K562 (cell line): ENCODE data around the gene CEBPZ. TPM values are rescaled to one million over a fixed set of nuclear protein-coding genes. Genes with fewer than 3 reads are reported as not detected.

ENCODE experiments used
- ATAC-seq: fragments of 200-7000 bp; cut with Tn5 transposase; 3 replicates; pipeline ENCODE4 v1.9.1; 2020; ENCODE audit warnings: moderate library complexity
- BruUV-seq: library from RNA; stranded (reverse); fragments of 400-500 nt; replicated peaks from 2 replicates; lab custom pipeline; 2021; lab: Mats Ljungman, UMichigan
- CTCF ChIA-PET: fragments of 300-600 bp; formaldehyde crosslinking; extraction: SDS; loops from one replicate; lab custom pipeline; 2021; ENCODE audit warnings: low intra/inter-chr PET ratio; lab: Yijun Ruan, JAX
- POLR2A ChIA-PET: fragments of 300-600, 350-650 bp; sonication (Branson Sonifier 250); formaldehyde crosslinking; extraction: SDS; loops from one replicate; lab custom pipeline; 2021; ENCODE audit warnings: antibody characterized with exemption, inconsistent platforms; lab: Yijun Ruan, JAX
- DNase-seq, 4 experiments: peaks; one replicate each; pipeline versions ENCODE4 v3.0.0 to v3.0.0-alpha.2; 2011 to 2018; ENCODE audit warnings: low spot score in 3 of 4, mixed read lengths in 3 of 4; ENCODE audit errors: extremely low read depth in 1 of 4
- FAIRE-seq: peaks from 2 replicates; lab custom pipeline; 2011; peaks lifted over from hg19 to GRCh38; lab: Jason Lieb, UNC
- H2AFZ ChIP-seq: 2 replicates; pipeline ENCODE4 v1.6.0; 2011; ENCODE audit warnings: low read depth, low read length, control low read depth, inconsistent platforms
- H3K27ac ChIP-seq: fragments of 200-600 bp; 3 replicates; pipeline ENCODE4 v1.8.0; 2011; ENCODE audit warnings: low read depth, mild to moderate bottlenecking, control low read depth, inconsistent platforms, low read length, moderate library complexity, mixed read lengths; ENCODE audit errors: extremely low read depth
- H3K27me3 ChIP-seq, 2 experiments: fragments of 300-600 bp in 1 of 2; 2 replicates in 1 of 2; 3 replicates in 1 of 2; pipeline versions ENCODE4 v1.6.0 to v1.8.0; 2011; ENCODE audit warnings: inconsistent platforms in 2 of 2, low read length in 2 of 2, mild to moderate bottlenecking in 1 of 2, mixed read lengths in 1 of 2, moderate library complexity in 1 of 2; ENCODE audit not compliant: control insufficient read depth in 2 of 2, insufficient read depth in 2 of 2
- H3K36me3 ChIP-seq: fragments of 300-600 bp; 3 replicates; pipeline ENCODE4 v1.8.0; 2011; ENCODE audit warnings: mild to moderate bottlenecking, low read length, inconsistent platforms; ENCODE audit not compliant: control insufficient read depth, insufficient read depth
- H3K4me1 ChIP-seq, 2 experiments: fragments of 200-600 bp in 1 of 2; replicated peaks in 1 of 2; 2 replicates in 1 of 2; 3 replicates in 1 of 2; pipeline versions ENCODE4 v1.5.1 to v1.8.0; 2011; ENCODE audit warnings: inconsistent platforms in 2 of 2, low read length in 2 of 2, mild to moderate bottlenecking in 1 of 2, mixed read lengths in 1 of 2, moderate library complexity in 1 of 2; ENCODE audit not compliant: control insufficient read depth in 2 of 2, insufficient read depth in 2 of 2
- H3K4me2 ChIP-seq: 2 replicates; pipeline ENCODE4 v1.6.1; 2011; ENCODE audit warnings: low read length, control low read depth, inconsistent platforms, mixed read lengths; ENCODE audit not compliant: insufficient read depth
- H3K4me3 ChIP-seq: fragments of 200-600 bp; sonication (generic), shearing (Covaris generic); 2 replicates; pipeline ENCODE4 v1.5.1; 2016; ENCODE audit warnings: control low read depth, inconsistent platforms
- H3K79me2 ChIP-seq: fragments of 200-600 bp; 3 replicates; pipeline ENCODE4 v1.8.0; 2011; ENCODE audit warnings: low read length, inconsistent platforms; ENCODE audit not compliant: control insufficient read depth, insufficient read depth
- H3K9ac ChIP-seq, 2 experiments: 2 replicates each; pipeline versions ENCODE4 v1.6.0 to v1.6.1; 2011; ENCODE audit warnings: low read depth in 2 of 2, low read length in 2 of 2, control low read depth in 1 of 2, inconsistent platforms in 1 of 2, mild to moderate bottlenecking in 1 of 2, mixed read lengths in 1 of 2; ENCODE audit not compliant: insufficient read depth in 1 of 2
- H3K9me1 ChIP-seq: one replicate; pipeline ENCODE4 v1.6.0; 2011; ENCODE audit warnings: inconsistent platforms, mild to moderate bottlenecking, low read length, moderate library complexity; ENCODE audit not compliant: control insufficient read depth, insufficient read depth
- H3K9me3 ChIP-seq: replicated peaks from 2 replicates; pipeline ENCODE4 v1.5.1; 2011; ENCODE audit warnings: low read depth, low read length, inconsistent platforms; ENCODE audit not compliant: control insufficient read depth, insufficient read depth
- H4K20me1 ChIP-seq: replicated peaks from 2 replicates; pipeline ENCODE4 v1.6.1; 2011; ENCODE audit warnings: low read length, inconsistent platforms, mixed read lengths; ENCODE audit not compliant: control insufficient read depth, insufficient read depth
- JUN ChIP-seq, 2 experiments: sonication (generic) in 1 of 2; formaldehyde crosslinking in 1 of 2; IDR thresholded peaks; 2 replicates each; pipeline versions ENCODE4 v1.6.1 to v1.8.0; 2012 to 2022; ENCODE audit warnings: borderline replicate concordance in 2 of 2, mild to moderate bottlenecking in 2 of 2, improper control_type of control experiment in 1 of 2, low read depth in 1 of 2, low read length in 1 of 2, missing genetic modification reagents in 1 of 2
- MEF2A ChIP-seq: IDR thresholded peaks from 2 replicates; pipeline ENCODE4 v1.6.1; 2011; ENCODE audit warnings: low read depth, mild to moderate bottlenecking, low read length, moderate library complexity; ENCODE audit not compliant: control insufficient read depth
- ZNF408 ChIP-seq: fragments of 250-450 bp; sonication (Bioruptor Pico); IDR thresholded peaks from 2 replicates; pipeline ENCODE4 v1.4.0; 2020; ENCODE audit warnings: low read depth, mild to moderate bottlenecking, moderate library complexity
- ZSCAN29 ChIP-seq: fragments of 450-650 bp; IDR thresholded peaks from 2 replicates; pipeline ENCODE4 v1.6.1; 2017
- whole genome bisulfite sequencing: fragments of 100-300 bp; shearing (Covaris generic); methylation state at CpG from one replicate; pipeline ENCODE4 v1.1.6; 2016; ENCODE audit warnings: low coverage, mixed read lengths; ENCODE audit not compliant: insufficient coverage; ENCODE audit errors: missing lambda C conversion rate; 5-methylcytosine and 5-hydroxymethylcytosine counted together
- in situ Hi-C: fragments of 300-500 bp; cut with MboI; formaldehyde crosslinking; loops from 4 replicates; pipeline ENCODE4 v1.15.0; 2018; ENCODE audit warnings: inconsistent platforms, mixed read lengths
- intact Hi-C: fragments of 100-400 bp; cut with micrococcal nuclease; formaldehyde crosslinking; loops from 2 replicates; pipeline ENCODE4 v1.14.2; 2022
- polyA plus RNA-seq, 8 experiments: library from polyadenylated mRNA; depleted of rRNA in 4 of 8; stranded (reverse) in 5 of 8; unstranded in 3 of 8; fragments of >200 nt; fragmentation: Nextera tagmentation in 2 of 8; fragmentation: Illumina TruSeq in 1 of 8; extraction: Ambion mirVana in 2 of 8; extraction: Trizol in 1 of 8; gene quantifications; 2 replicates each; pipeline versions ENCODE4 v1.2.1 to v1.2.3, GENCODE V29; 2011 to 2014; ENCODE audit warnings: inconsistent platforms in 1 of 8, missing spikeins in 1 of 8
- total RNA-seq, 7 experiments: library from RNA; depleted of rRNA in 6 of 7; stranded (reverse); fragments of >200 nt in 6 of 7; fragmentation: Illumina TruSeq in 2 of 7; extraction: Trizol in 2 of 7; gene quantifications; 2 replicates each; pipeline versions ENCODE4 v1.2.1 to v1.2.3, GENCODE V29; 2011 to 2021; ENCODE audit warnings: low replicate concordance in 1 of 7

Gene CEBPZ
- total and polyA plus RNA-seq, 9 of the 15 experiments (the other 6 are each of a cell fraction or from before 2014, with no cell fraction given), result 49.7 to 160 (median 82.8) TPM

DNA sequence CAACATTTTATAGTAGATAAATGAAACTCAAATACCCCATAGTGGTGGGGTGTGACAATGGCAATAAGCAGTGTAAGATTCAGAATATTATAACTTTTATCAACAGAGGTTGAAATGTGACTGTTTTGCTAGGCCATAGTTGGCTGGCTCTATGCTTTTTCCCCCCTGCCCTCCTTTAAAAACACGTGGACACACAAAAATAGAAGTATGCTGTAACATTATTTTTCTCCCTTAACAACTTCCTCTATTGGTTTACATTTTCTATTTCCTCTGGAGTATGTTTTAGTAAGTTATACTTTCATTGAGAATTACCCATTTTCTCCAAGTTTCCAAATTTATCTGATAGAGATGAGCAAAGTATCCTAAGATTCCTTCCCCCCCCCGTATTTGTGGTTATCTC, 31.1 kb upstream of the CEBPZ start:
- FAIRE-seq (no peak), DNase-seq (no peak), ATAC-seq (no peak)
- TF ChIP-seq JUN (IDR thresholded peaks at IDR 0.05; ENCODE audit: borderline replicate concordance, low read depth, low read length) (no peak), JUN (CRISPR knock-in tag; IDR thresholded peaks at IDR 0.05; ENCODE audit: borderline replicate concordance) (no peak), MEF2A (no peak), ZNF408 (CRISPR knock-in tag) (no peak), ZSCAN29 (no peak)
- Histone ChIP-seq H3K4me1 (no peaks in the 10 kb centered on the region), H3K9me3 (no peaks in the 10 kb centered on the region), H3K9me1 (no peaks in the 10 kb centered on the region), H3K4me3 (no peak overlapping the region), H3K79me2 (no peaks in the 10 kb centered on the region), H3K4me2 (no peak overlapping the region), H3K9ac (no peak overlapping the region), H3K36me3 (peaks cover 35% of the 10 kb centered on the region), H3K27me3 (no peaks in the 10 kb centered on the region), H2AFZ (no peak overlapping the region), H3K27ac (no peak overlapping the region), H4K20me1 (no peaks in the 10 kb centered on the region)
- in situ Hi-C loops, result no loop called here
- 52% methylated on average over 2 of the region's 2 CpGs for WGBS
- ChIA-PET POLR2A (no interaction called here), CTCF (no interaction called here)
- BruUV-seq, result no TSS peak
- intact Hi-C loops, result no loop called here
